Right lobe of liver (tissue), 6 donors: Measurements from ENCODE around the gene SSPN. TPM values are rescaled to one million over a fixed set of nuclear protein-coding genes. Genes with fewer than 3 reads are reported as not detected.

Source experiments
- ATAC-seq, 4 donors: fragments of 200-7000 bp; cut with Tn5 transposase; one replicate each; pipeline ENCODE4 v1.9.1; 2020; ENCODE audit warnings: mild to moderate bottlenecking in 4 of 4, moderate library complexity in 4 of 4
- DNase-seq, 3 donors: peaks; one replicate each; pipeline ENCODE4 v3.0.0-alpha.2; 2020
- H3K27ac ChIP-seq, 3 donors: fragments of 200-600 bp; one replicate each; pipeline ENCODE4 v1.8.0; 2022
- H3K27me3 ChIP-seq, 2 donors: fragments of 200-600 bp; one replicate each; pipeline ENCODE4 v1.8.0; 2022
- H3K36me3 ChIP-seq, 4 donors: fragments of 200-600 bp; sonication (generic) in 1 of 4; one replicate each; pipeline versions ENCODE4 v1.5.1 to v1.8.0; 2017 to 2022; ENCODE audit warnings: control low read depth in 1 of 4
- H3K4me1 ChIP-seq, 4 donors: fragments of 200-600 bp; sonication (generic) in 1 of 4; one replicate each; pipeline versions ENCODE4 v1.5.1 to v1.8.0; 2017 to 2022; ENCODE audit warnings: control low read depth in 1 of 4
- H3K4me3 ChIP-seq, 3 donors: fragments of 200-600 bp; one replicate each; pipeline ENCODE4 v1.8.0; 2022
- H3K9me3 ChIP-seq, 4 donors: fragments of 200-600 bp; sonication (generic) in 1 of 4; one replicate each; pipeline versions ENCODE4 v1.5.1 to v1.8.0; 2017 to 2022; ENCODE audit warnings: control low read depth in 1 of 4
- CTCF ChIP-seq, 4 donors: fragments of 200-600 bp in 3 of 4; fragments of 450-650 bp in 1 of 4; IDR thresholded peaks; one replicate each; pipeline versions ENCODE4 v1.5.1 to v1.8.0; 2016 to 2022; ENCODE audit warnings: antibody characterized with exemption in 4 of 4, mild to moderate bottlenecking in 2 of 4
- POLR2A ChIP-seq: fragments of 450-650 bp; IDR thresholded peaks from one replicate; pipeline ENCODE4 v1.6.1; 2017; ENCODE audit warnings: antibody characterized with exemption, mild to moderate bottlenecking
- WGBS: methylation state at CpG from one replicate; pipeline ENCODE4 v1.1.6; 2018; ENCODE audit warnings: low coverage, low lambda C conversion rate; ENCODE audit not compliant: insufficient coverage; ENCODE audit errors: missing lambda C conversion rate; 5-methylcytosine and 5-hydroxymethylcytosine counted together
- intact Hi-C, 2 donors: fragments of 100-400 bp; cut with DNase I; formaldehyde crosslinking; loops; one replicate each; pipeline versions ENCODE4 v1.11.2 to v1.14.1; 2022
- total RNA-seq, 6 experiments: library from RNA; depleted of rRNA in 2 of 6; stranded (reverse); fragments of >200 nt in 2 of 6; fragmentation: NEBNext Ultra II Directional in 3 of 6; extraction: Animal tissue kit (Norgen Biotek cat#: 25700) in 3 of 6; gene quantifications; one replicate each; pipeline versions ENCODE4 v1.1.0 to v1.2.4, GENCODE V29; 2016 to 2023
- donor health status: DM: no; HTN: yes; CAD: no.
- donor health status: DM: no; HTN: no; CAD: no.
- donor health status: DM: no; HTN: no; CAD: no.
- donor health status: DM: no; HTN: yes; CAD: no.
- donor health status: DM: no; HTN: yes; CAD: no.

Gene SSPN
- total RNA-seq, 6 experiments from 2014 or later: 0.18 to 1.2 (median 0.54) TPM

- Histone ChIP-seq H3K9me3 (no peaks in the 10 kb centered on the region), H3K27me3 (no peaks in the 10 kb centered on the region), H3K4me3 (no peak overlapping the region), H3K36me3 (no peaks in the 10 kb centered on the region), H3K27ac (no peak overlapping the region), H3K4me1 (no peaks in the 10 kb centered on the region)
- TF ChIP-seq CTCF (IDR thresholded peaks at IDR 0.05): no peak
- TF ChIP-seq POLR2A: no peak
- DNase-seq: no peak
- no peak for ATAC-seq
- intact Hi-C loops: no loop called here
- 53% methylated on average over 1 of the region's 1 CpG for WGBS
Observed at GRCh38 chr12:26211331-26211730, 16.0 kb downstream of the SSPN start.

GRCh38 chr12:26212396-26212795, 17.0 kb downstream of the SSPN start:
- Histone ChIP-seq H3K36me3 (no peaks in the 10 kb centered on the region), H3K4me3 (no peak overlapping the region), H3K4me1 (no peaks in the 10 kb centered on the region), H3K27ac (no peak overlapping the region), H3K27me3 (no peaks in the 10 kb centered on the region), H3K9me3 (no peaks in the 10 kb centered on the region)
- ATAC-seq (no peak), DNase-seq (no peak)
- TF ChIP-seq POLR2A: no peak
- TF ChIP-seq CTCF (IDR thresholded peaks at IDR 0.05): no peak
- intact Hi-C loops: no loop called here
- WGBS: 47% methylated on average over 5 of the region's 5 CpGs

GRCh38 chr12:26212988-26213387, 17.6 kb downstream of the SSPN start:
- ATAC-seq (no peak), DNase-seq (no peak)
- Histone ChIP-seq H3K36me3 (no peaks in the 10 kb centered on the region), H3K27me3 (no peaks in the 10 kb centered on the region), H3K4me3 (no peak overlapping the region), H3K9me3 (no peaks in the 10 kb centered on the region), H3K4me1 (no peaks in the 10 kb centered on the region), H3K27ac (no peak overlapping the region)
- intact Hi-C loops: no loop called here
- TF ChIP-seq CTCF (IDR thresholded peaks at IDR 0.05) (no peak), POLR2A (no peak)
- WGBS: 85% methylated on average over 2 of the region's 2 CpGs

DNA sequence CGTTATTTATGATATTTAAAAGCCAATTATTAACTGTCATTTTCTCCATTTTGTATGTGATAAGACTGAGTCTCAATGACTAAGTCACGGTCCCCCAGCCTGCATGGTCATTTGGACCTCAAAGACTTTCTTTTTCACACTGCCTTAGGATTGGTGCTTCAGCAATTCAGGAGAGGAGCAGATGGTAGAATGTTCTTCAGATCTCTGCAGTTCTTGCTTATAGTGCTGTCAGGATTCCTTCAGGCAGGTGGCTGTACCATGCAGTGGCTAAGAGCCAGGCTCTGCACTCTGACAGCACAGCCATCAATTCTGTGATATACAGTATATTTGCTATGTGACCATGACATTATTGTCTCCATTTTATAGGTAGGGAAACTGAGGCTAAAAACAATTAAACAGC, 18.7 kb downstream of the SSPN start:
- no peak overlapping the region for H3K4me3 ChIP-seq
- DNase-seq: no peak
- H3K9me3 ChIP-seq: no peaks in the 10 kb centered on the region
- intact Hi-C loops: no loop called here
- no peaks in the 10 kb centered on the region for H3K36me3 ChIP-seq
- H3K27me3 ChIP-seq: no peaks in the 10 kb centered on the region
- no peak for ATAC-seq
- no peak overlapping the region for H3K27ac ChIP-seq
- no peak for TF ChIP-seq CTCF (IDR thresholded peaks at IDR 0.05)
- TF ChIP-seq POLR2A: no peak
- no peaks in the 10 kb centered on the region for H3K4me1 ChIP-seq
- WGBS: 51% methylated on average over 2 of the region's 2 CpGs

DNA sequence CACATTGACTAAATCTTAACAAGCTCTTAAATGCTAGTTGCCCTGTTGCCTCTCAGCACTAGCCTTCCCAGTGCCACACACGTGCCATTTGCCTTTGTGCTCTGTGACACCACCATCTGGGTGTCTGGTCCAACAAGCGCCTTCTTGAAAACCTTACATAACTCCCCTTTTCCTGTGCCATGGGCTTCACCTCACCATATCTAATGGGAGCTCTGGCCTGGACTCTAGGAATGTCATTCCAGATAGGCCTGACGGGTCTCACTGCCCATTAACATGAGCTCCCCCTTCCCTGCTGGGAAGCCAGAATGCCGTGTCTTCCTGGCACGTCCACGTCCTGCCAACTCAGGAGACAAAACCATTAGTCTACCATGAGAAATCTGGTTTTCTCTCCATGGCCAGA, 24.4 kb downstream of the SSPN start:
- no peaks in the 10 kb centered on the region for H3K36me3 ChIP-seq
- no peak overlapping the region for H3K4me3 ChIP-seq
- no peaks in the 10 kb centered on the region for H3K4me1 ChIP-seq
- H3K27ac ChIP-seq: no peak overlapping the region
- TF ChIP-seq POLR2A: no peak
- TF ChIP-seq CTCF (IDR thresholded peaks at IDR 0.05): no peak
- 83% methylated on average over 6 of the region's 6 CpGs for WGBS
- no peaks in the 10 kb centered on the region for H3K27me3 ChIP-seq
- ATAC-seq: no peak
- DNase-seq: no peak
- intact Hi-C loops: no loop called here
- H3K9me3 ChIP-seq: no peaks in the 10 kb centered on the region
